Psoas muscle (tissue), 8 donors: ENCODE data around the gene MARCHF3. TPM values are rescaled to one million over a fixed set of nuclear protein-coding genes. Genes with fewer than 3 reads are reported as not detected.

Source experiments
- ATAC-seq, 4 donors: fragments of 200-7000 bp; cut with Tn5 transposase; one replicate each; pipeline ENCODE4 v1.9.1; 2020; ENCODE audit warnings: moderate library complexity in 3 of 4, mild to moderate bottlenecking in 2 of 4
- DNase-seq, 2 donors: peaks; one replicate each; pipeline ENCODE4 v3.0.0-alpha.2; 2020
- H3K27ac ChIP-seq: fragments of 200-600 bp; one replicate; pipeline ENCODE4 v1.8.0; 2022
- H3K27me3 ChIP-seq, 3 donors: fragments of 200-600 bp in 1 of 3; one replicate each; pipeline versions ENCODE4 v1.6.1 to v1.8.0; 2013 to 2022; ENCODE audit warnings: low read length in 2 of 3, mild to moderate bottlenecking in 2 of 3, moderate library complexity in 1 of 3; ENCODE audit not compliant: insufficient read depth in 3 of 3
- H3K36me3 ChIP-seq, 2 donors: fragments of 200-600 bp in 1 of 2; one replicate each; pipeline versions ENCODE4 v1.6.1 to v1.8.0; 2013 to 2022; ENCODE audit warnings: low read depth in 1 of 2, mild to moderate bottlenecking in 1 of 2, moderate library complexity in 1 of 2; ENCODE audit not compliant: insufficient read depth in 1 of 2
- H3K4me1 ChIP-seq: fragments of 200-600 bp; one replicate; pipeline ENCODE4 v1.8.0; 2022
- H3K4me3 ChIP-seq: fragments of 200-600 bp; one replicate; pipeline ENCODE4 v1.8.0; 2022; ENCODE audit warnings: mild to moderate bottlenecking
- H3K9me3 ChIP-seq: fragments of 200-600 bp; one replicate; pipeline ENCODE4 v1.8.0; 2022
- WGBS, 3 donors: extraction: QIAGEN DNeasy Blood & Tissue Kit; methylation state at CpG; one replicate each; pipeline versions ENCODE4 v1.1.6 to v1.1.7; 2013; 5-methylcytosine and 5-hydroxymethylcytosine counted together
- intact Hi-C, 2 donors: fragments of 100-400 bp; cut with DNase I; formaldehyde crosslinking; loops; one replicate each; pipeline versions ENCODE4 v1.11.0 to v1.14.2; 2022
- polyA plus RNA-seq, 3 donors: library from polyadenylated mRNA; stranded (reverse); fragments of 200-250 nt; gene quantifications; one replicate each; pipeline ENCODE4 v1.2.3, GENCODE V29; 2013
- total RNA-seq, 4 donors: library from RNA; stranded (reverse); fragmentation: NEBNext Ultra II Directional in 2 of 4; extraction: Animal tissue kit (Norgen Biotek cat#: 25700) in 2 of 4; gene quantifications; one replicate each; pipeline versions ENCODE4 v1.2.1 to v1.2.4, GENCODE V29; 2021 to 2023
- TF ChIP-seq, protein P1 (sequence below): fragments of 200-600 bp; IDR thresholded peaks from one replicate; pipeline ENCODE4 v1.8.0; 2022; ENCODE audit warnings: antibody characterized with exemption
- donor health status: healthy with polysubstance abuse.
- donor health status: DM: no; HTN: no; CAD: no; lungs with moderate emphysema.
- donor health status: Bipolar disorder and iron deficiency.
- donor health status: healthy.
- donor health status: DM: yes; HTN: yes; CAD: no.
- donor health status: DM: no; HTN: no; CAD: no.
- donor health status: DM: no; HTN: no; CAD: no.
- donor health status: DM: yes; HTN: yes; CAD: no.

Gene MARCHF3
- total and polyA plus RNA-seq, 7 donors = 6.0 to 22.0 (median 12.0) TPM

GRCh38 chr5:127011153-127011552 lies 19.2 kb downstream of the MARCHF3 start:
- no peak overlapping the region for H3K4me3 ChIP-seq
- no peaks in the 10 kb centered on the region for H3K36me3 ChIP-seq
- 19 to 44% (median 35%) methylated on average over 4 of the region's 4 CpGs for WGBS, 3 donors
- intact Hi-C loops = no loop called here
- TF ChIP-seq, protein P1, sequence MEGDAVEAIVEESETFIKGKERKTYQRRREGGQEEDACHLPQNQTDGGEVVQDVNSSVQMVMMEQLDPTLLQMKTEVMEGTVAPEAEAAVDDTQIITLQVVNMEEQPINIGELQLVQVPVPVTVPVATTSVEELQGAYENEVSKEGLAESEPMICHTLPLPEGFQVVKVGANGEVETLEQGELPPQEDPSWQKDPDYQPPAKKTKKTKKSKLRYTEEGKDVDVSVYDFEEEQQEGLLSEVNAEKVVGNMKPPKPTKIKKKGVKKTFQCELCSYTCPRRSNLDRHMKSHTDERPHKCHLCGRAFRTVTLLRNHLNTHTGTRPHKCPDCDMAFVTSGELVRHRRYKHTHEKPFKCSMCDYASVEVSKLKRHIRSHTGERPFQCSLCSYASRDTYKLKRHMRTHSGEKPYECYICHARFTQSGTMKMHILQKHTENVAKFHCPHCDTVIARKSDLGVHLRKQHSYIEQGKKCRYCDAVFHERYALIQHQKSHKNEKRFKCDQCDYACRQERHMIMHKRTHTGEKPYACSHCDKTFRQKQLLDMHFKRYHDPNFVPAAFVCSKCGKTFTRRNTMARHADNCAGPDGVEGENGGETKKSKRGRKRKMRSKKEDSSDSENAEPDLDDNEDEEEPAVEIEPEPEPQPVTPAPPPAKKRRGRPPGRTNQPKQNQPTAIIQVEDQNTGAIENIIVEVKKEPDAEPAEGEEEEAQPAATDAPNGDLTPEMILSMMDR = no peak
- peaks cover 46% of the 10 kb centered on the region for H3K4me1 ChIP-seq
- no peaks in the 10 kb centered on the region for H3K27me3 ChIP-seq
- no peaks in the 10 kb centered on the region for H3K9me3 ChIP-seq
- no peak for DNase-seq
- ATAC-seq = peak; percentile 59 to 81 (median 72)
- H3K27ac ChIP-seq = peak overlapping the region; percentile 62

DNA sequence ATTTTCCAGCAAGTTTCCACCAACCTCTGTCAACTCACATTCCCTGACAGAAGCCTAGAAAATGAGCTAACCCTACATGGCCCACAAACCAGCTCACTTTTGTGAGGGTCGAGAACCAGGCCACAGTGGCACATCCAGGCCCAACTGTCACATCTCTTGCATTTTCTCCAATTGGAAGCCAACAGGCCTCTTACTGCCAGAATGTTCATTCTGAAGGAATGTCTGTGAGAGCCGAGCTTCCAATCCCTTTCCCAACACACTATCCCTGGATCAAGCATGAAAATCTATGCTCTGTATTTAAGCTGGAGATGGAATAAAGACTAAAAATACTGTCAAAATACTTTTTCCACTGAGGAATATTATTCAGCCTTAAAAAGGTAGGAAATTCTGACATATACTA lies 20.0 kb downstream of the MARCHF3 start:
- intact Hi-C loops = no loop called here
- TF ChIP-seq, protein P1 = no peak
- DNase-seq (no peak), ATAC-seq (peak in 1 of 4 donors; percentile 22)
- Histone ChIP-seq H3K4me3 (no peak overlapping the region), H3K36me3 (no peaks in the 10 kb centered on the region), H3K9me3 (no peaks in the 10 kb centered on the region), H3K4me1 (peaks cover 46% of the 10 kb centered on the region), H3K27me3 (no peaks in the 10 kb centered on the region), H3K27ac (peak overlapping the region; percentile 62)
- WGBS, 3 donors = 20 to 35% (median 25%) methylated on average over 2 of the region's 2 CpGs

DNA sequence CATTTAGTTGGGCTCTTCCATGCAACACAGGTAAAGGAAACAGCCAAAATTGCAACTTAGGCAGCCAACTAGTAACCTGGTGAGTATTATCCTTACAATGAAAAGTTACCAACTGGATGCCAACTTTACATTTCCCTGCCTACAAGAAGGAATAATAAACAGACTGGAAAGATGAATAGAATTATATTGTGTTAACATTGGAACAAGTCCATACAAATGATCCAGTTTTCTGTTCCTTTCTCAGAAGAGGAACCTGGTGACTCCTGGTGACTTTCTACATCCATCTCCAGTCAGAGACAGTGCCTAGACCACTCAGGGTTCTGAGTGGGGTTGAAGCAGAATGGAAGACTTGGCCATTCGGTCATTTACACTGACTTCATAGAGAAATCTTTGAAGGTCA lies 20.6 kb downstream of the MARCHF3 start:
- Histone ChIP-seq H3K9me3 (no peaks in the 10 kb centered on the region), H3K27ac (peak overlapping the region; percentile 62), H3K4me3 (no peak overlapping the region), H3K36me3 (no peaks in the 10 kb centered on the region), H3K27me3 (no peaks in the 10 kb centered on the region), H3K4me1 (peaks cover 46% of the 10 kb centered on the region)
- intact Hi-C loops = no loop called here
- DNase-seq (no peak), ATAC-seq (no peak)
- TF ChIP-seq, protein P1 = no peak
- WGBS, 3 donors = 82 to 93% (median 82%) methylated on average over 1 of the region's 1 CpG

GRCh38 chr5:127008300-127008975 lies 21.9 kb downstream of the MARCHF3 start:
- Histone ChIP-seq H3K36me3 (no peaks in the 10 kb centered on the region), H3K4me3 (peak overlapping the region; percentile 17), H3K9me3 (no peaks in the 10 kb centered on the region), H3K27me3 (no peaks in the 10 kb centered on the region), H3K4me1 (peaks cover 50% of the 10 kb centered on the region), H3K27ac (peak overlapping the region; percentile 33)
- intact Hi-C loops = no loop called here
- ATAC-seq (peak in 3 of 4 donors; percentile 53 to 66 (median 53)), DNase-seq (peak in 1 of 2 donors; percentile 69)
- TF ChIP-seq, protein P1 = no peak
- 32 to 36% (median 33%) methylated on average over 6 of the region's 6 CpGs for WGBS, 3 donors

- no peaks in the 10 kb centered on the region for H3K9me3 ChIP-seq
- ATAC-seq (no peak), DNase-seq (no peak)
- intact Hi-C loops = no loop called here
- H3K36me3 ChIP-seq = no peaks in the 10 kb centered on the region
- peaks cover 49% of the 10 kb centered on the region for H3K4me1 ChIP-seq
- 73 to 79% (median 78%) methylated on average over 1 of the region's 1 CpG for WGBS, 3 donors
- no peak overlapping the region for H3K4me3 ChIP-seq
- no peak overlapping the region for H3K27ac ChIP-seq
- TF ChIP-seq, protein P1 = no peak
- no peaks in the 10 kb centered on the region for H3K27me3 ChIP-seq
Observed at GRCh38 chr5:127007522-127007921, 22.8 kb downstream of the MARCHF3 start.
